Germinal center (tissue), 1 donor: ENCODE data around the gene THSD4.
"Not testable (repeated sequence)": the region's sequence is repeated elsewhere in the genome, so short reads cannot be mapped to it uniquely, and the experiment has no call there.

Source experiments
- DNase-seq: peaks from one replicate; pipeline ENCODE4 v3.0.0; 2012; ENCODE audit warnings: mixed read lengths, low spot score

The THSD4 gene

GRCh38 chr15:71124937-71125790 is 9.9 kb downstream of the THSD4 start:
- DNase-seq: no peak

GRCh38 chr15:71125831-71126450 is 10.7 kb downstream of the THSD4 start:
- peak; percentile 12 for DNase-seq

GRCh38 chr15:71127083-71127482 is 11.8 kb downstream of the THSD4 start:
- DNase-seq: no peak

- DNase-seq: not testable (repeated sequence)
These were observed 12.9 kb downstream of the THSD4 start for GRCh38 chr15:71128159-71128558.

GRCh38 chr15:71128939-71129562 is 13.8 kb downstream of the THSD4 start:
- no peak for DNase-seq

GRCh38 chr15:71129669-71130068 is 14.4 kb downstream of the THSD4 start:
- no peak for DNase-seq

- no peak for DNase-seq
These were observed 16.5 kb downstream of the THSD4 start for GRCh38 chr15:71131601-71132362.

- no peak for DNase-seq
These were observed 18.6 kb downstream of the THSD4 start for GRCh38 chr15:71133747-71134472.

GRCh38 chr15:71136159-71136783 is 21.0 kb downstream of the THSD4 start:
- DNase-seq: no peak

- DNase-seq: no peak
These were observed 21.7 kb downstream of the THSD4 start for GRCh38 chr15:71136793-71137518.

- no peak for DNase-seq
These were observed 23.2 kb downstream of the THSD4 start for GRCh38 chr15:71138473-71138872.

GRCh38 chr15:71139241-71139640 is 24.0 kb downstream of the THSD4 start:
- DNase-seq: no peak

GRCh38 chr15:71141572-71141971 is 26.3 kb downstream of the THSD4 start:
- DNase-seq: no peak

GRCh38 chr15:71142780-71143179 is 27.5 kb downstream of the THSD4 start:
- no peak for DNase-seq

- DNase-seq: no peak
These were observed 28.4 kb downstream of the THSD4 start for GRCh38 chr15:71143373-71144310.

- no peak for DNase-seq
These were observed 30.4 kb downstream of the THSD4 start for GRCh38 chr15:71145648-71146047.

- DNase-seq: no peak
These were observed 31.3 kb downstream of the THSD4 start for GRCh38 chr15:71146580-71146982.

- DNase-seq: no peak
These were observed 32.8 kb downstream of the THSD4 start for GRCh38 chr15:71148048-71148447.
